NCI-H2227 (cell line): ENCODE data around the gene AQR.

Experiments used
- DNase-seq: peaks from one replicate; lab custom pipeline; 2025; ENCODE audit not compliant: unreplicated experiment; lab: John Stamatoyannopoulos, UW

Gene AQR

DNA sequence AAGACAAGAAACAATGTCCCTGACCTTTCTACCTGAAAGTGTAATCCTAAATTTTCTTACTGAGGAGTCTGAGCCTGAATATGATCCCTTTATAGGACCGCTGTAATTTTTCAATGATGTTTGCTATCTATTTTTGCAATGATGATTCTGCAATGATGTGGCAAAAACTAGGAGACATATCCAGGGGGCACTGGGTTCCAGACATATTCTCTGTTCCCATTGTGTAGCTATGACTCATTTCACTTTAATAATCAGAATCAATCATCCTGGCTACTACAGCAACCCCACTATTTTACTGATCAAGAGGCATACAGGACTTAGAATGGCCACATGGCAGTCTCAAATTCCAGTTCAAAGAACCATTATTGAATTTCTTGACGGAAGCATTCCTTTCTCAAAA, 85.9 kb downstream of the AQR start:
- no peak for DNase-seq

- no peak for DNase-seq
Measured at GRCh38 chr15:34883042-34883441, 86.5 kb downstream of the AQR start.

- no peak for DNase-seq
Measured at GRCh38 chr15:34879107-34879506, 90.4 kb downstream of the AQR start.

- no peak for DNase-seq
Measured at GRCh38 chr15:34876640-34877039, 92.9 kb downstream of the AQR start.

DNA sequence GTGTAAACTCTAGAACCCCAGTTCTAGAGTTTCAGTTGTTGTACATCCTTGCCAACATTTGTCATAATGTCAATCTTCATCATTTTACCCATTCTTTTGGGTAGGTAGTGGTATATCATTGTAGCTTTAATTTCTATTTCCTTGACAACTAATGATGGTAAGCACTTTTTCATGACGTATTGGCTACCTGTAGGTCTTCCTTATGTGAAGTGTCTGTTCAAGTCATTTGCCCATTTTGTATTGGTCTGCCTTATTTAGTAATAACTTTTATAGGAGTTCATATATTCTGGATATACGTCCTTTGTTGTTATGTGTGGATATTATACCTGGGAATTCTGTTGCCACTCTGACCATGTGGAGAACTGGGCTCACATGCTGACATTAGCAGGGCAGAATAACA, 100.4 kb downstream of the AQR start:
- no peak for DNase-seq

DNA sequence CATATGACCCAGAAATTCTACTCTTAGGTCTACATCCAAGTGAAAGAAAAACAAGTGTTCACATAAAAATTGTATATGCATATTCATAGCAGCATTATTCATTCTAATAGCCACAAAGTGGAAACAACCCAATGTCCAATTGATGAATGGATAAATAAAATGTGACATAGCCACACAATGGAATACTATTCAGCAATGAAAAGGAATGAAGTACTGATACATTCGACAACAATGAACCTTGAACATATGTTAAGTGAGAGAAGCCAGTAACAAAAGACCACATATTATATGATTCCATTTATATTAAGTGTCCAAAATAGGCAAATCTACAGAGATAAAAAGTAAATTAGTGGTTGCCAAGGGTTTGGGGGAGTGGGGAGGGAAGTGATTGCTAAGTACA, 104.0 kb downstream of the AQR start:
- no peak for DNase-seq

DNA sequence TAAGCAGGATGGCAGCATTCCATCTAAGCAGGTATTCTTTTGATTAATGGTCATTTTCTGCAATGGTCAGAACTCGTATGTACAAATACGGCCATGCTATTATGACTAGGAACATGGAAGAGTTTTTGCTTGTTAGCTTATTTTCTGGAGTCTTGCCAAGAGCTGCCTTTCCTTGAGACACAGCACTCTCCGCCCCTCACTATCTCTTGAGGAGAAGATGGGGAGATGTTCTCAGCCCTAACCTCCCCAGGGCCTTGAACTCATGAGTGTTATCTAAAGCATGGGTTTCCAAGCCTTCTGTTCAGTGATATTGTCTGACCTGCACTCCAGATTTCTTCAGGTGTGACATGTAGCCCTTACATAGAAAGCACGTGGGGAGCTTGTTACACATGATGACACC, 108.3 kb downstream of the AQR start:
- no peak for DNase-seq

DNA sequence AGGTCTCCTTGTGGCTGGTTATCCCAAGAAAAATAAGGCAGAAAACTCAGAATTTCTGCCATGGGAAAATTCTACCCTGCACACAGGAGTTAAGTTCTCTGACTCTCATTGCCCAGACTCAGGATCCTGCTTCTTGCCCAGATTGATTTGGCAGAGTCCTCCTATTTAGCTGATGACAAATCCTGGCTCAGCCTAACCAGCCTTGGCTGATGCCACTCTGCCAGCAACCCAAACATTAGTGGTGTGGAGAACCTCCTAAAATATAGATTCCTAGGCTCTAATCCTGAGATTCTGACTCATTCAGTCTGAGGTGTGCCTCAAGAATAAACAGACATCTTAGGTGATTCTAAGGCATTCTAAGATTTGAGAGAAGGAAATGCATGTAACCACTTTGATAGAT, 113.6 kb downstream of the AQR start:
- no peak for DNase-seq

DNA sequence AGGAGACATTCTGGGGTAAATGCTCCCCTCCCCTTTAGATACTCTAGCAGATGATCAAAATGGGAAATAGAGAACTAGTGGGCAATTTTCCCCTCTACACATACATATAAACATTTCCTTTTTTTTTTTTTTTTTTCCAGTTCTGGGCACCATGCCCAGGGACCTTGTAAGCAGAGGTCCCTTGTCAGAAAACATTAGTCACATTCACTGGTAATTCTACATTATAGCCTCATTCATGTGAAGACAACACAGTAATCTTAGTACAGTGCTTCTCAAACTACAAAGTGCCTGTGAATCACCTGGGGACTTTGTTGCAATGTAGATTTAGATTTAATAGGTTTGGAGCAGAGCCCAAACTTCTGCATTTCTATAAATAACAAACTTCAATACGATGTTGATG, 114.1 kb downstream of the AQR start:
- DNase-seq: peak; percentile 18

DNA sequence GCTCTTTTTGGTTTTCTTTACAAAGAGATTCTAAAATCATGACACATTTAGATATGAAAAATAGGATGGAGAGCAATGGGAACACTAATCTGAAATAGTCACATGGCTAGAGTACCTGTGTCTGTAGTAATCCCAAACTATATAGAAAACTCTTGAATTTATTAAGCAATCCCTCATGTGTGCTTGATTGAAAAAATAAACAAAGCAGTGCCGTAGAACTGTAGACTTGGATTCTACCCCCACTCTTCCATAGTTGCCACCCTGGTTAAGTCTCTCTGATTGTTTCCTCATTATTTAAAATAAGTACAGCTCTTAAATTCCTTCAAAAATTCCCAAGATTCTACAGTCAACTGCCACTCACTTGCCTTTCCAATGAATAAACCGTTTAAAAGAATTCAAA, 115.3 kb downstream of the AQR start:
- DNase-seq: no peak

- no peak for DNase-seq
Measured at GRCh38 chr15:34853001-34853758, 116.4 kb downstream of the AQR start.

- no peak for DNase-seq
Measured at GRCh38 chr15:34851751-34852150, 117.8 kb downstream of the AQR start.

DNA sequence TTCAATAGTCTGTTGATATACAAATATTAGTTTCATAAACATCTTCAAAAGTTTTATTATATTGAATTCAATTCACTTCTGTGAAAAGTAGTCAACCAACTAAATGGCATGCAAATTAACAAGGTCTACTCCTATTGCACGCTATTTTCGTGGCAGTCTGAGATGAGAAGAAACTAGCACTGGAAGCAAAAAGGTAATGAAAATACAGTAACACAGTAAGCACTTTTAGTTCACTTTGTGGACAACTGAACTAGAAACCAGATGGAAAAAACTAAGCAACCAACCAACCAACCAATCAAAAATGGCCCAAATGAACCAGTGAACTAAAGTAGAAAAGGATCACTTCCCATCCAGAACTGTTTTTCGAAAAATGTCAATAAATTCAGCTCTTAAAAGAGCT, 118.5 kb downstream of the AQR start:
- DNase-seq: no peak

DNA sequence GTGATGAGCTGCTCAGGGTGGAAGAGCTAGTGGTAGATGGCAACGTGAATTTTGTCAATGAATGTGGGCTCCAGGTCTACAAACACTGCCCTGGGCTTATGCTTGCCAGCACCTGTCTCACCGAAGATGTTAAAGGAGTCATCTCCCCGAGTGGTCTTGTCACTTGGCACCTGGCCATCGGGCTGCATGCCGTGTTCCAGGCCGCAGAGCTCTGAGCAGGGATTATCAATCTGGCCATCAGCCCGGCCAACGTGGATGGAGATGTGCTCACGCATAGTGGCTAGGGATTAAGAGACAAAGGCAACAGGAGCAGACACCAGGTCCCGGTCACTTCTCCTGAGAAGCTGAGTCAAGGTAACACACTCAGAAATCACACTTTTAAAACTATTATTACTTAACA, 119.4 kb downstream of the AQR start:
- DNase-seq: no peak

DNA sequence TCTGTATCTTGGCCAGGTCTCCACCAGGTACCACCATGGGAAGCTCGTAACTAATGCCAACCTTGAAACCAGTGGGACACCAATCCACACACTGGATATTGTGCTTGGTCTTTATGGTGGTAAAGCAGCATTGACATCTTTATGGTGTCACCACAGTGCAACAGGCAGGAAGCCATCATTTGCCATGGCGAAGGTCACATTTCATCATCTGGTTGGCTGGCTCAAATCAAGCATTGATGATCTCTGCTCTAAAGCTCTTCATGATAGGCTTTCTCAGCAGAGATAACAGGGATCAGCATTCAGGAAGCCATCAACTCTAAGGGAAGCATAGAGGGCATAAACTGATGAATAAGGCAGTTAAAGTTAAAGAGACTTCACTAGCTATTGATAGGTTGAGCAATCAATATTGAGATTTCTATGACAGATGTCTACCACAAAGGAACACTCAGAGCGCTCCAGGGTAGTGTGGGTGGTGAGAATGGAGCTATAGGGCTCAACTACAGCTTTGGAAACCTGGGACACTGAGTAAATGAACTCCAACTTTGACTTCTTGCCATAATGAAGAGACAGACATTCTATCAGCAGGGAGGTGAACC, 120.1 kb downstream of the AQR start:
- no peak for DNase-seq

DNA sequence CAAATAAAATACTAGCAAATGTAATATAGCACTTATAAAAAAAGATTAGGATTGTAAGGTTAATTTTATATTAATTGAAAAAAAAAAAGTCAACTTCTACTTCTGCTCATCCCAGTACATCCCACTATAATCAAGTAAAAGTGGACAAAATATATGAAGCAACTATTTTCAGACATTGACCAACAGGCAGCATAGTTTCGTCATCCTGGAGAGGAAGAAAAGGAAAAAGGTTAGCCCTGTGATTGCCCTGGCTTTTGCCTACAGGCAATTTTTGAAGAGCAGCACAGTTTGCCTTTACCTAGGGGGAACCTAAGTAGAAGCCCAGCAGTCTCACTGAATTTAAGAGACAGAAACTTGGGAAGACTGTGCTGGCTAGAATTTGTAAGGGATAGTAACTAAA, 121.9 kb downstream of the AQR start:
- no peak for DNase-seq

DNA sequence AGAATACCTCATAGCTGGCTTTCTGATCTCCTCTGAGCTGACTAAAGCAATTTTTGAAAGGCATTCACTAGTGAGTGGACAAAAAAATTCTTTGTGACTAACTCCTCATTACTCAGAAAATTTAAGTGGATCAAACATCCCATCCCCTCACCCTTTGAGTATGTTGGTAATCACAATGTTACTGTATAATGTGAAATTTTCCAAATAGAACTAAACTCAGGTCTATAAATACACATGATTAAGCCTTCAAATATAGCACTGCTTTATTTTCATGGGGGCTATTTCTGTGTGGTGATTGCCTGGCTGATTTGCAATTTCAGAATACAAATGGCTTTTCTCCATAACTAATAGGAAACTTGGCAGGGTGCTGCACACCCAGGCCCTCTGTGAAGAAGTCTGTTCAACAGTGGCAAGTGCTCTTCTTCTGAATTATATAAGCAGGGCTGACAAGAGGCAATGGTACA, 128.2 kb downstream of the AQR start:
- DNase-seq: no peak

DNA sequence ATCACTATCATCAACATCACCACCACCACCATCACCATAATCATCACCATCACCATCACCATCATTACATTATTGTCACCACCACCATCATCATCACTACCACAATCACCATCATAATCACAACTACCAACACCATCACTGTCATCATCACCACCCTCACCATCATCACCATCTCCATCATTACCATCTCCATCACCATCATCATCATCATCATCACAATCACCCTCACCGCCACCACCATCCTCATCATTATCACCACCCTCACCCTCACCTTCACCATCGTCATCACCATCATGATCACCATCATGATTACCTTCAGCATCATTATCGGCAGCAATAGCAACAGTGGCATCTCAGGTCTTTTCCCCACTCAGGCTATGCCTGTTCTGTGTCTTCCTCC, 131.3 kb downstream of the AQR start:
- DNase-seq: no peak

GRCh38 chr15:34837246-34838016, 132.1 kb downstream of the AQR start:
- DNase-seq: no peak

DNA sequence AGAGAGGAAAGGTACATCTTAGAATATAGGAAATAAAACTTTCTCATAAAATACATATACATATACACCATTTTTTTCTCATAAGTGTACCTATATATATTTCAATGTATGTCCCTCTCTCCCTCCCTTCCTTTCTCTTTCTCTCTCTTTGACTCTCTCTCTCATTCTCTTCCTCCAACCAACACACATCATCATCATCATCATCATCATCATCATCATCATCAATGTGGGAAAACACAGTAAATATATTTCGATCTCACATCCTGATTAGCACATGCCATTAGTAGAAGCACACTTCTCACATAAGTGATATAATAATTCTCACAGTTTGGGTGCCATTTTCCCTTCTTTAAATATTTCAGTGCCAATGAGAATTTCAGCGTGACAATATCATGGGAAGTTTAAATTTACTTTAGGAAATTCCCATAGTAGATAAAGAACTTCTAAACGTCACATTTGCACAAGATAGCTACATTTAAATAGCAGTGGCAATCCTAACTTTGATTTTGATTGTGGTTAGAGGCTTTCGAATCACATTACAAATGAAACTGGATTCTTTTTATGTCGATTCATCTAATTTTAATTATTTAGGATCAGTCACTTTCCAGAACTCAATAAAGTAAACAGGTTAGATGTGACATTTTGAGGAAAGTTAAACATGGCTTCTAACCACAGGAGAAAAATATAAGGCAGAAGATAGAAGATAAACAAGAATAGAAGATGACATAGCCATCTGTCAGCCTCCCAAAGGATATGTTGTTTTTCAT, 141.2 kb downstream of the AQR start:
- DNase-seq: no peak

- no peak for DNase-seq
Measured at GRCh38 chr15:34821831-34822230, 147.7 kb downstream of the AQR start.
